KMS-11 (cell line): ENCODE data around the gene NSL1.

Experiments
- H2AFZ ChIP-seq: fragments of 200-600 bp; sonication (generic); 2 replicates; pipeline ENCODE4 v1.6.1; 2016; ENCODE audit warnings: antibody characterized with exemption, mixed run types, low read depth
- H3K27ac ChIP-seq: fragments of 200-600 bp; sonication (generic); 2 replicates; pipeline ENCODE4 v1.6.1; 2016; ENCODE audit warnings: mild to moderate bottlenecking, mixed run types
- H3K27me3 ChIP-seq: fragments of 200-600 bp; sonication (generic); 2 replicates; pipeline ENCODE4 v1.6.1; 2017; ENCODE audit warnings: mild to moderate bottlenecking, low read depth, mixed run types, moderate library complexity; ENCODE audit not compliant: insufficient read depth
- H3K36me3 ChIP-seq: fragments of 200-600 bp; sonication (generic); 2 replicates; pipeline ENCODE4 v1.6.1; 2017; ENCODE audit warnings: mild to moderate bottlenecking, mixed run types; ENCODE audit not compliant: insufficient read depth
- H3K4me1 ChIP-seq: fragments of 200-600 bp; sonication (generic); 2 replicates; pipeline ENCODE4 v1.6.1; 2016; ENCODE audit warnings: mild to moderate bottlenecking, low read depth, mixed run types; ENCODE audit not compliant: poor library complexity, severe bottlenecking
- H3K4me2 ChIP-seq: fragments of 200-600 bp; sonication (generic); 2 replicates; pipeline ENCODE4 v1.7.0; 2016; ENCODE audit warnings: mild to moderate bottlenecking, mixed run types
- H3K4me3 ChIP-seq: fragments of 200-600 bp; sonication (generic); IDR thresholded peaks from 2 replicates; pipeline ENCODE4 v1.6.1; 2017; ENCODE audit warnings: low read depth, low read length, mixed read lengths; ENCODE audit not compliant: insufficient read depth
- H3K79me2 ChIP-seq: fragments of 200-600 bp; sonication (generic); 2 replicates; pipeline ENCODE4 v1.6.1; 2016; ENCODE audit warnings: low read depth, mixed run types; ENCODE audit not compliant: insufficient read depth
- H3K9ac ChIP-seq: fragments of 200-600 bp; sonication (generic); 2 replicates; pipeline ENCODE4 v1.6.1; 2016; ENCODE audit warnings: mild to moderate bottlenecking, mixed run types
- H4K20me1 ChIP-seq: fragments of 200-600 bp; sonication (generic); 2 replicates; pipeline ENCODE4 v1.6.1; 2016; ENCODE audit warnings: mild to moderate bottlenecking, mixed run types; ENCODE audit not compliant: insufficient read depth
- CTCF ChIP-seq: fragments of 200-600 bp; sonication (generic); conservative IDR thresholded peaks from 2 replicates; pipeline ENCODE4 v1.6.1; 2017; ENCODE audit warnings: low read depth, mild to moderate bottlenecking, antibody characterized with exemption, low read length, moderate library complexity, mixed read lengths

NSL1 gene

GRCh38 chr1:212691561-212692071 is 100.0 kb downstream of the NSL1 start:
- TF ChIP-seq CTCF: no peak
- Histone ChIP-seq H3K27ac (no peak overlapping the region), H3K4me3 (no peak overlapping the region), H4K20me1 (no peaks in the 10 kb centered on the region), H3K79me2 (no peaks in the 10 kb centered on the region), H3K4me1 (no peaks in the 10 kb centered on the region), H3K36me3 (no peaks in the 10 kb centered on the region), H3K9ac (no peak overlapping the region), H2AFZ (no peak overlapping the region), H3K27me3 (no peaks in the 10 kb centered on the region), H3K4me2 (no peak overlapping the region)

GRCh38 chr1:212690816-212691403 is 100.7 kb downstream of the NSL1 start:
- no peak overlapping the region for H3K4me3 ChIP-seq
- no peaks in the 10 kb centered on the region for H3K4me1 ChIP-seq
- H4K20me1 ChIP-seq: no peaks in the 10 kb centered on the region
- no peak overlapping the region for H3K27ac ChIP-seq
- no peak overlapping the region for H3K4me2 ChIP-seq
- no peaks in the 10 kb centered on the region for H3K27me3 ChIP-seq
- H2AFZ ChIP-seq: no peak overlapping the region
- H3K36me3 ChIP-seq: no peaks in the 10 kb centered on the region
- TF ChIP-seq CTCF: no peak
- H3K79me2 ChIP-seq: no peaks in the 10 kb centered on the region
- no peak overlapping the region for H3K9ac ChIP-seq

GRCh38 chr1:212689758-212690529 is 101.6 kb downstream of the NSL1 start:
- Histone ChIP-seq H3K4me1 (no peaks in the 10 kb centered on the region), H4K20me1 (no peaks in the 10 kb centered on the region), H2AFZ (no peak overlapping the region), H3K36me3 (no peaks in the 10 kb centered on the region), H3K4me3 (no peak overlapping the region), H3K27me3 (no peaks in the 10 kb centered on the region), H3K9ac (no peak overlapping the region), H3K27ac (no peak overlapping the region), H3K79me2 (no peaks in the 10 kb centered on the region), H3K4me2 (no peak overlapping the region)
- TF ChIP-seq CTCF: no peak

DNA sequence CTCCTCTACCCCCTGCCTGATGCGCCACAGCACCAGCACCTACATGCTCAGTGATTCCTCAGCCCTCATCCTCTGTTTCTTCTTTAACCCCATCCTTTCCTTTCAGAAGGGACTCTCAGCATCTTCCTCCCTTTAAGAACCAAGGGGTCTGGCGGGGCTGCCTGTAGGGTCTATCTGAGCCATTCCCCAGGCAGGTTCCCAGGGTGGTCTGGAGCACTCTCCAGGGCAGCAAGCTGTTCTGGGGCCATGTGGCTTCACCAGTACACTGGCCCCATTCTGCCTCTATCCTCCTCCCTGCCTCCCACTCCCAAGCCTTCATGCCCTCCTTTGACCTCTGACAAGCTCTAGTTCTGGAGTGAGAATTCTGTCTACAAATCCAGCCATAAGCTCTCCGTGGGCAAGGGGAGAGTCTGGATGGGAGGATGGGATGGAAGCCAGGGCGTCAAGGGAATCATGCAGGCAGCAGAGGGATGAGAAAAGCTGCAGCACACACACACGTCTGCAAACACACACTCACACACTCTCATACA is 102.3 kb downstream of the NSL1 start:
- no peak overlapping the region for H3K27ac ChIP-seq
- no peaks in the 10 kb centered on the region for H3K4me1 ChIP-seq
- H3K4me2 ChIP-seq: no peak overlapping the region
- no peak overlapping the region for H3K9ac ChIP-seq
- H3K27me3 ChIP-seq: no peaks in the 10 kb centered on the region
- H4K20me1 ChIP-seq: no peaks in the 10 kb centered on the region
- no peaks in the 10 kb centered on the region for H3K36me3 ChIP-seq
- H3K4me3 ChIP-seq: no peak overlapping the region
- H3K79me2 ChIP-seq: no peaks in the 10 kb centered on the region
- no peak for TF ChIP-seq CTCF
- H2AFZ ChIP-seq: no peak overlapping the region
